ENCODE data around the gene RUNDC1.

GRCh38 chr17:42971589-42971988 lies 8.8 kb upstream of the RUNDC1 start:
- TF ChIP-seq, protein P1, sequence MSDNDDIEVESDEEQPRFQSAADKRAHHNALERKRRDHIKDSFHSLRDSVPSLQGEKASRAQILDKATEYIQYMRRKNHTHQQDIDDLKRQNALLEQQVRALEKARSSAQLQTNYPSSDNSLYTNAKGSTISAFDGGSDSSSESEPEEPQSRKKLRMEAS (IDR thresholded peaks at IDR 0.05; ENCODE audit: low read depth, low read length), result no peak
- TF ChIP-seq, protein P2, sequence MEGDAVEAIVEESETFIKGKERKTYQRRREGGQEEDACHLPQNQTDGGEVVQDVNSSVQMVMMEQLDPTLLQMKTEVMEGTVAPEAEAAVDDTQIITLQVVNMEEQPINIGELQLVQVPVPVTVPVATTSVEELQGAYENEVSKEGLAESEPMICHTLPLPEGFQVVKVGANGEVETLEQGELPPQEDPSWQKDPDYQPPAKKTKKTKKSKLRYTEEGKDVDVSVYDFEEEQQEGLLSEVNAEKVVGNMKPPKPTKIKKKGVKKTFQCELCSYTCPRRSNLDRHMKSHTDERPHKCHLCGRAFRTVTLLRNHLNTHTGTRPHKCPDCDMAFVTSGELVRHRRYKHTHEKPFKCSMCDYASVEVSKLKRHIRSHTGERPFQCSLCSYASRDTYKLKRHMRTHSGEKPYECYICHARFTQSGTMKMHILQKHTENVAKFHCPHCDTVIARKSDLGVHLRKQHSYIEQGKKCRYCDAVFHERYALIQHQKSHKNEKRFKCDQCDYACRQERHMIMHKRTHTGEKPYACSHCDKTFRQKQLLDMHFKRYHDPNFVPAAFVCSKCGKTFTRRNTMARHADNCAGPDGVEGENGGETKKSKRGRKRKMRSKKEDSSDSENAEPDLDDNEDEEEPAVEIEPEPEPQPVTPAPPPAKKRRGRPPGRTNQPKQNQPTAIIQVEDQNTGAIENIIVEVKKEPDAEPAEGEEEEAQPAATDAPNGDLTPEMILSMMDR (IDR thresholded peaks at IDR 0.05; ENCODE audit: low read depth, low read length), result no peak
- TF ChIP-seq POLR2A (IDR thresholded peaks at IDR 0.05; ENCODE audit: extremely low read depth, insufficient read length), result no peak
- no peak for TF ChIP-seq MYC (IDR thresholded peaks at IDR 0.05; ENCODE audit: low read depth, low read length)

All from NB4 (cell line).